Lower leg skin (tissue), 4 donors: Measurements from ENCODE around the gene KRT1. TPM values are rescaled to one million over a fixed set of nuclear protein-coding genes. Genes with fewer than 3 reads are reported as not detected.
A peak's percentile ranks its signal among the peaks of the same experiment; 100 is the strongest.

Source experiments
- DNase-seq, 2 donors: peaks; one replicate each; pipeline ENCODE4 v3.0.0-alpha.2; 2019; ENCODE audit warnings: low spot score in 2 of 2
- H3K4me3 ChIP-seq: fragments of 200-600 bp; sonication (generic); 2 replicates; pipeline ENCODE4 v1.5.1; 2017; ENCODE audit warnings: mild to moderate bottlenecking, low read depth; ENCODE audit not compliant: poor library complexity, severe bottlenecking
- CTCF ChIP-seq, 3 donors: fragments of 450-650 bp; IDR thresholded peaks; one replicate each; pipeline ENCODE4 v1.5.1; 2016; ENCODE audit warnings: antibody characterized with exemption in 3 of 3, mild to moderate bottlenecking in 3 of 3, moderate library complexity in 2 of 3
- POLR2A ChIP-seq, 2 donors: fragments of 450-650 bp; IDR thresholded peaks; one replicate each; pipeline ENCODE4 v1.6.1; 2016 to 2017; ENCODE audit warnings: antibody characterized with exemption in 2 of 2, mild to moderate bottlenecking in 1 of 2, moderate library complexity in 1 of 2
- WGBS, 2 donors: methylation state at CpG; one replicate each; pipeline ENCODE4 v1.1.5; 2018; 5-methylcytosine and 5-hydroxymethylcytosine counted together
- intact Hi-C: fragments of 100-400 bp; cut with DNase I; formaldehyde crosslinking; loops from one replicate; pipeline ENCODE4 v1.15.0; 2023; ENCODE audit warnings: low total_unique reads
- total RNA-seq, 4 donors: library from RNA; depleted of rRNA; stranded (reverse); fragments of >200 nt; gene quantifications; one replicate each; pipeline ENCODE4 v1.1.0, GENCODE V29; 2016

KRT1 gene
- total RNA-seq, 4 donors from 2014 or later = 5,671 to 8,911 (median 6,268) TPM

- no peak for TF ChIP-seq CTCF (IDR thresholded peaks at IDR 0.05)
- no peak for TF ChIP-seq POLR2A (IDR thresholded peaks at IDR 0.05)
Observed at GRCh38 chr12:52689239-52689638, 9.0 kb upstream of the KRT1 start.

GRCh38 chr12:52688481-52688880 is 8.3 kb upstream of the KRT1 start:
- 63 to 86% methylated on average over 2 of the region's 2 CpGs for WGBS, 2 donors
- no peak overlapping the region for H3K4me3 ChIP-seq
- intact Hi-C loops = loop anchor here (10.0 kb wide), 1 partner anchor 176 kb away; no protein-coding TSS in a partner anchor
- no peak for DNase-seq
- TF ChIP-seq POLR2A (IDR thresholded peaks at IDR 0.05) (no peak), CTCF (IDR thresholded peaks at IDR 0.05) (no peak)

More at GRCh38 chr12:52689239-52689638, 9.0 kb upstream of the KRT1 start:
- H3K4me3 ChIP-seq = no peak overlapping the region
- intact Hi-C loops = loop anchor here (10.0 kb wide), 1 partner anchor 176 kb away; no protein-coding TSS in a partner anchor
- DNase-seq = no peak

- no peak for DNase-seq
- H3K4me3 ChIP-seq = no peak overlapping the region
- no peak for TF ChIP-seq POLR2A (IDR thresholded peaks at IDR 0.05)
- no peak for TF ChIP-seq CTCF (IDR thresholded peaks at IDR 0.05)
- WGBS, 2 donors = 44 to 51% methylated on average over 8 of the region's 8 CpGs
- intact Hi-C loops = loop anchor here (10.0 kb wide), 1 partner anchor 177 kb away; no protein-coding TSS in a partner anchor
Observed at GRCh38 chr12:52687497-52688385, 7.5 kb upstream of the KRT1 start.

GRCh38 chr12:52686756-52687487 is 6.7 kb upstream of the KRT1 start:
- 48 to 57% methylated on average over 9 of the region's 9 CpGs for WGBS, 2 donors
- intact Hi-C loops = loop anchor here (10.0 kb wide), 1 partner anchor 178 kb away; no protein-coding TSS in a partner anchor
- TF ChIP-seq POLR2A (IDR thresholded peaks at IDR 0.05) = no peak
- DNase-seq = peak in 1 of 2 donors; percentile 51
- no peak overlapping the region for H3K4me3 ChIP-seq

- no peak for DNase-seq
- 56 to 64% methylated on average over 3 of the region's 3 CpGs for WGBS, 2 donors
- intact Hi-C loops = loop anchor here (10.0 kb wide), 1 partner anchor 179 kb away; no protein-coding TSS in a partner anchor
- H3K4me3 ChIP-seq = no peak overlapping the region
- TF ChIP-seq CTCF (IDR thresholded peaks at IDR 0.05) = no peak
- no peak for TF ChIP-seq POLR2A (IDR thresholded peaks at IDR 0.05)
Observed at GRCh38 chr12:52686063-52686462, 5.9 kb upstream of the KRT1 start.

- TF ChIP-seq POLR2A (IDR thresholded peaks at IDR 0.05) (no peak), CTCF (IDR thresholded peaks at IDR 0.05) (no peak)
- WGBS, 2 donors = 74 to 81% methylated on average over 6 of the region's 6 CpGs
- DNase-seq = no peak
- intact Hi-C loops = loop anchor here (10.0 kb wide), 1 partner anchor 179 kb away; no protein-coding TSS in a partner anchor
- H3K4me3 ChIP-seq = no peak overlapping the region
Observed at GRCh38 chr12:52685406-52685890, 5.2 kb upstream of the KRT1 start.
